Measurements from ENCODE around the gene PABPN1. TPM values are rescaled to one million over a fixed set of nuclear protein-coding genes. Genes with fewer than 3 reads are reported as not detected.

Gene PABPN1
- total and polyA plus RNA-seq, 2 of the 13 experiments (the other 11 are each of a cell fraction or from before 2014, with no cell fraction given) = 233 to 524 TPM

- peak; percentile 98 for TF ChIP-seq XRCC5 (optimal IDR thresholded peaks at IDR 0.05; ENCODE audit: low read length)
- no peak for TF ChIP-seq HMGXB3 (CRISPR knock-in tag; IDR thresholded peaks at IDR 0.05; ENCODE audit: borderline replicate concordance)
- no peak for TF ChIP-seq ZNF746 (CRISPR knock-in tag; IDR thresholded peaks at IDR 0.05)
- 0 out of 2 replicates have a peak, but pooled peaks have one; percentile 52 for TF ChIP-seq PCBP1 (IDR thresholded peaks at IDR 0.05; ENCODE audit: borderline replicate concordance, low read depth, low read length)
- no peak; the same call in 1 of the 2 replicates for TF ChIP-seq ZZZ3 (CRISPR knock-in tag; IDR thresholded peaks at IDR 0.05; ENCODE audit: borderline replicate concordance)
- peak; percentile 51; the same call in 1 of the 2 replicates for TF ChIP-seq ZNF83 (CRISPR knock-in tag; IDR thresholded peaks at IDR 0.05; ENCODE audit: borderline replicate concordance)
- no peak for TF ChIP-seq ZBTB3 (CRISPR knock-in tag; IDR thresholded peaks at IDR 0.05; ENCODE audit: borderline replicate concordance, low read depth)
- peak; percentile 71 for TF ChIP-seq NFAT5 (CRISPR knock-in tag; IDR thresholded peaks at IDR 0.05)
- TF ChIP-seq ZNF770 (CRISPR knock-in tag; IDR thresholded peaks at IDR 0.05) = no peak
- TF ChIP-seq SAFB2 (CRISPR knock-in tag; IDR thresholded peaks at IDR 0.05; ENCODE audit: borderline replicate concordance, low read depth) = peak; percentile 73; the same call in 1 of the 2 replicates
- no peak for TF ChIP-seq NR2F2 (IDR thresholded peaks at IDR 0.05; ENCODE audit: borderline replicate concordance, low read depth)
- TF ChIP-seq NONO (IDR thresholded peaks at IDR 0.05) = no peak
- no peak for TF ChIP-seq NONO (CRISPR knock-in tag; conservative IDR thresholded peaks at IDR 0.05)
- no peak for TF ChIP-seq RBM39 (IDR thresholded peaks at IDR 0.05; ENCODE audit: low read depth, low read length, poor library complexity, severe bottlenecking)
- peak; percentile 86 for TF ChIP-seq THAP11 (CRISPR knock-in tag; IDR thresholded peaks at IDR 0.05)
- TF ChIP-seq POGZ (CRISPR knock-in tag; IDR thresholded peaks at IDR 0.05) = peak; percentile 78; the same call in 1 of the 2 replicates
- no peak for TF ChIP-seq ZNF839 (CRISPR knock-in tag; IDR thresholded peaks at IDR 0.05; ENCODE audit: borderline replicate concordance)
Measured at GRCh38 chr14:23301288-23301968, 19.8 kb upstream of the PABPN1 start (continued).
